HG03565 (cell line): ENCODE data around the gene ECI1.
"Not testable (repeated sequence)": the region's sequence is repeated elsewhere in the genome, so short reads cannot be mapped to it uniquely, and the experiment has no call there.

Experiments
- ATAC-seq: cut with Tn5 transposase; IDR thresholded peaks from one replicate; pipeline ENCODE4 v1.9.1; 2021; ENCODE audit warnings: mild to moderate bottlenecking, moderate library complexity; ENCODE audit not compliant: unreplicated experiment

ECI1 gene

DNA sequence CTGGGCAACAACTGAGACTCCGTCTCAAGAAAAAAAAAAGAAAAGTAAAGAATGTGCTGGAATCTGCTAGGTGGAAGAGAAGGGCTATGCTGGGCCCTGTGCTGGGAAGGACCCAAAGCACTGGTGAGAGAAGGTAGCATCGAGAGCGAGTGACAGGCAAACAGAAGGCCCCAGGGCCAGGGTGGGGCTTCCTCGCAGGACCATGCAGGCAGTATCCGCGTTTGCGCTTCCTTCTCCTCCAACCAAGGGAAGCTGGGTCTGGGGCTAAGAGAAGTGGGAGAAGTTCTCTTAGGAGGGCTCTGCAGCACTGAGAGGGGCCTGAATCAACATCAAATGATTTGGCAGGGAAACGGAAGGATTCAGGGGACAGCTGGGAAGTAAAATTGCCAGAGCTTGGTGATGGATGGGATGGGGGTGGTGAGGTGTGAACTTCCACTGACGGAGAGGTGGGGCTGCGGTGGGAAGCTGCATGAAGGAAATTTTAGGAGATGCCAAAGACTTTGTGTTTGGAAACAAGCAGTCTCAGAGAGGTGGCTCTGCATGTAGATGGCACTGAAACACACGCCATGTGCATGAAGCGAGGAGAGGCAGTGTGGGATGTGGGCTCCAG, 5.2 kb upstream of the ECI1 start:
- ATAC-seq: no peak

DNA sequence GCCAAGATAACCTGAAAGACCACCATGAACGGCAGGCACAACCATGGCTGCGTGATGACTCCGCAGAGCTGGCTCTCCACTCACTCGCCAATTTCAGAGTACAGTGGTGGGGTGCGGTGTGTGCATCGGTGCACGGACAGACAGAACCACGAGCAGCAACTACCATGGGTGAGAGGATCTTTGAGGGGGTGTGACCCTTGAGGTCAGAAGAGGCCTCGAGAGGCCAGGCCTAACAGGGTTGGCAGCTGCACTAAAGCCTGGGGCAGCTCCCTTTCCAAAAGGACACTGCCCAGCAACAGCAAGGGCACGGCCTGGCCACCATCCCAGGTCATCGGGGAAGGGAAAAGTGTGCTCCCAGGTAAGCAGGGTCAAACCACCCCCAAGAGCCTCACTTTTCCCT, 1.9 kb upstream of the ECI1 start:
- no peak for ATAC-seq

DNA sequence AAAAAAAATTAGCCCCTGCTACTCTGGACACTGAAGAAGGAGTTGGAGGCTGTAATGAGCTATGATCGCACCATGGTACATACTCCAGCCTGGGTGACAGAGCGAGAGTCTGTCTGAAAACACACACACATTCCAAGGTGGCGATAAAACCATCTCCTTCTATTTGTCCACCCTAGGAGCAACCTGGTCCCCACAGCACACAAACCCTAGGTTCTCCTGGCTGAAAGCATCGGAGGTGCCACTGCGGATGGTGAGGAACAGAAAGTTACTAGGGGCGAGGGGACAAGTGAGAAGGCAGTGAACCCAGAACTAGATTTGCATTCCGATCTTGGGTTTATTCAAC, 1.4 kb upstream of the ECI1 start:
- ATAC-seq: no peak

DNA sequence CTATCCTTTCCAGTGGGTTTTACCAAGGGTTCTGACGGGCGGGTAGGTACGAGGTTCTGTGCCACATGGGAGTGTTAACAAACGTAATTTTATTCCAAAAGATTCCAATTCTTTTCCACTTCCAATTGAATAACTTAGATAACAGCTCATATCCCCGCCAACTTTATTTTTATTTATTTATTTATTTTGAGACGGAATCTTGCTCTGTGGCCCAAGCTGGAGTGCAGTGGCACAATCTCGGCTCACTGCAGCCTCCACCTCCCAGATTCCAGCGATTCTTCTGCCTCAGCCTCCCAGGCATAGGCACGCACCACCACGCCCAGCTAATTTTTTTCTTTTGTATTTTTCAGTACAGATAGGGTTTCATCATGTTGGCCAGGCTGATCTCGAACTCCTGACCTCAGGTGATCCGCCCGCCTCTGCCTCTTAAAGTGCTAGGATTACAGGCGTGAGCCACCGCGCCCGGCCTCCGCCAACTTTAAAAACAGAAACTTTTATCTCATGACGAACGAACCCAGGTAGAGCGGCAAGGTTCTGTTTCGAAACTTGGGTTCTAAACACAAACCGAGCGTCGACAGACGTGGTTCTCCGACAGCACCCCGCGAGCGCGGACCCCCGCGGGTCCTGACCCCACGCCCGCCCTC, 613 bp downstream of the ECI1 start:
- no peak for ATAC-seq

DNA sequence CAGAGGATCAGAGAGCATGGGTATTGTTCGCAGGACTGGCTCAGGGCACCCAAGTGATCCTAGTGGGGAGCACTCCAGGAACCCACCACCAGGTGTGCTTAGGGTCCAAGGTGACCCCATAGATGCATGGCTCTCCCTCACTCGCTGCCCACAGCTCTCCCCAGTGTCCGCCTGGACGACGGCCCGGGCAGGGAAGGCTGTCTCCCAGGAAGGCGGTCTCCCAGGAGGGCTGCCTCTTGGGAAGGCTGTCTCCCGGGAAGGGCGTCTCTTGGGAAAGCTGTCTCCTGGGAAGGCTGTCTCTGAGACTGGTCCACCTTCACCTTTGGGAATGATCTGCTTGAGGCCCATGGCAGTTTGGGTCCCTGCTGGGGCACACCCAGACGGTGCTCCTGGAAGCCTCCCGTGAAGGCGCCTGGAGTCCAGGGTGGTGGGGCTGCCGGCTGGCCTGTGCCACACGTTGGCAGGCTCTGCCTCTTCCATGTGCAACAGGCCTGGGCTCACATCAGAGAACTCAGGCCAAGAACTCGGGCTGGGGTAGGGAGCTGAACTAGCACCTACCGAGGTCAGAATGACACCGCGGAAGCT, 5.0 kb downstream of the ECI1 start:
- ATAC-seq: no peak

DNA sequence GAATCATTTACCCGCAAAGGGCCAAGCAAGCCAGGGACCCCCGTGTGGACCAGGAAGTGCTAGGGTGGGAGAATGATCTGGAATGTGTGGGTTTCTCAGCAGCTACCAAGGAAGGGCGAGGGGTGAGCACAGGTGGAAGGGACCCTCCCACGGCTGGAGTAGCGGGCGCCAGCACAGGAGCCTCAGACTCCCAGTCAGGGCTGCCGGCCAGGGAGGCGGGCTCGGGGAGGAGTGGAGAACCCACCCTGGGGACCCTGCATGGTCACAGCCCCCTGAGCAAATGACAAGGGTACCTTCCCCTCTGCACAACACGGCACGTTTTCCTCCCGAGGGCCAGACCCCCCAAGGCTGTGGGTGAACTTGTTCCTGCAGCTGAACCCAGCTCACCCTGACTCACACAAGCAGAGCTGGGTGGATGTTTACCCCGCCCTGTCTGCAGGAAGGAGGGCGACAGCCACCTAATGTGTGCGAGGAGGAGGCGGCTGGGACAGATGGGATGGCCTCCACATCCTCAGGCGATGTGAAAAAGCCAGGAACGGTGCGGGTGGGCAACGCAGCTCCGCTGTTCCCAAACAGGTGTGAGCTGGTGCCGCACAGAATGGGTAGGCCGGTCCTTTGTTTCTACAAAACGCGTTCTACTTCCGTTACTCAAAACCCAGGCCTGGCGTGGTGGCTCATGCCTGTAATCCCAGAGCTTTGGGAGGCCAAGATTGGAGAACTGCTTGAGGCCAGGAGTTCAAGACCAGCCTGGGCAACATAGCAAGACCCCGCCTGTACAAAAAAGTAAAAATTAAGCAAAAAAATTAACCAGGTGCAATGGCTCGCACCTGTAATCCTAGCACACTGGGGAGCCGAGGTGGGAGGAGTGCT, 6.2 kb downstream of the ECI1 start:
- no peak for ATAC-seq

DNA sequence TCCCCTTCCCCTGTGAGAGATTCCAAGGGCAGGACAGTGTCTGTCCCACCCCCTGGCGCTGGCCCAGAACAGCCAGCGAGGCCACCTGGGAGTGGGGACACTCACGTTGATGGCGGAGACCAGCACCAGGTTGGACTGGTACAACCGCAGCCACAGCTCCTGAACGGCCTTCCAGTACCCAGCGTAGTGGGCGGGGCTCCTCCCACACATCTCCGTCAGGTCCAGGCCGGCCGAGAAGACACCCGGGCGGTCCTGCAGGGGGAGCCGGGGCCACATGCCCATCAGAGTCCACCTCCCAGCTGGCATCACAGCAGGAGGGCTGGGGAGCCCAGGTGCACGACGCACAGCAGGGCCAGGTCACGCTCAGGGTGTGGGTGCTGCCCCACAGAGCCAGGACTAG, 7.1 kb downstream of the ECI1 start:
- ATAC-seq: no peak

DNA sequence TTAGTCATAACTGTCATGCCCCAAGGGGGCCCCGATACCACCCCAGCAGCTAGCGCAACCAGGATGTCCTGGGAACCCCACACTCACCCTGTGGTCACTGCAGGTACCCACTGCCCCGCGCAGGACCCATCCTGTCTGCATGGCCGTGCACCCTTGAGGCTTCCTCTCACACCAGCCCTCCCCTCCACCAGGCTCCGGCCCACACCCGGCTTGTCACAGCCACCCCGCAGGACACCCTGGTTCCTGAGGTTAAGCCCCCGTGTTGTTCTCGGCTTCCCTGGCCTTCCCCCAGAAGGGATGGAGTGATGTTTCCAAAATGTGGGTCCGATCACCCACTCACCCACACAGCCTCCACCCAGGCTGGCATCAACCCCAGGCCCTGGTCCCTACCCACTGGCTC, 7.6 kb downstream of the ECI1 start:
- no peak for ATAC-seq

DNA sequence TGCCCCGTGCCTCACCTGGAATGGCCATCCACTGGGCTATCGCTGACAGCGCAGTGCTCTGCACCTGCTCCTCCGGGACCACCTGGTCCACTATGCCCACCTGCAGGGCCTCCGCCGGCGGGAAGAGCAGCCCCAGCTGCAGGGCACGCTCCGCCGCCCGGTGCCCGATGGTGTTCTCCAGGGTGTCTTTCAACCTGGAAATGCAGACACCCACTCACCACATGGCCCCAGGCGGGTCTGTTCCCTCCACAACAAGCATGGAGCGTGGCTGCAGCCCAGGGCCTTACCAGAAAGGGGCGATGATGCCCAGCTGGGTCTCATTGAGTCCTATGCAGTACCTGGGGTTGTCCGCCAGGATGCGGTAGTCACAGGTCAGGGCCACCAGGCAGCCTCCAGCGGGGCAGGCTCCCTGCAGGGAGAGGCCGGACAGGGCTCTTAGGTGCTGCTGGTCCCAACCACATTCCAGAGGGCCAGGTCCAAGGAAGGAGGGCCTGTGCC, 8.3 kb downstream of the ECI1 start:
- ATAC-seq: no peak

DNA sequence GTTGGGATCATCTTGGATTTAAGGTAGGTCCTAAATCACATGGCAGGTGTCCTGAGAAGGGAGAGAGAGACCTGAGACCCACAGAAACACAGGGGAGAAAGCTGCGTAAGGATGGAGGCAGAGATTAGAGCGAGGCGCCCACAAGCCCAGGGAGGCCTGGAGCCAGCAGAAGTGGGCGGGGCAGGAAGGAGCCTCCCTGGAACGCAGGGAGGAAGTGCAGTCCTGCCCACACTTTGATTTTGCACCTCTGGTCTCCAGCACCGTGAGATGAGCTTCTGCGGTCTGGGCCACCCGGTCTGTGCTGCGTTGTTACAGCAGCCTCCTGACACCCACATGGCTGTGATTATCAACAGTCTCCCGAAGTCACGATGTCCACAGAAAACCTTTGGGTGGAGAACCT, 8.8 kb downstream of the ECI1 start:
- ATAC-seq: no peak

DNA sequence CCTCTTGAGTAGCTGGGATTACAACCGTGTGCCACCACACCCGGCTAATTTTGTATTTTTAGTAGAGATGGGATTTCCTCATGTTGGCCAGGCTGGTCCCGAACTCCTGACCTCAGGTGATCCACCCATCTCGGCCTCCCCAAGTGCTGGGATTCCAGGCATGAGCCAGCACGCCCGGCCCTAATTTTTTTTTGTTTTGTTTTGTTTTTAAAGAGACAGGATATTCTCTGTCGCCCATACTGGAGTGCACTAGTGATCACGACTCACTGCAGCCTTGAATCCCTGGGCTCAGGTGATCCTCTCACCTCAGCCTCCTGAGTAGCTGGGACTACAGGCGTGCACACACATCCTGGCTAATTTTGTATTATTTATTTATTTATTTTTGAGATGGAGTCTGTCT, 11.1 kb downstream of the ECI1 start:
- not testable (repeated sequence) for ATAC-seq

DNA sequence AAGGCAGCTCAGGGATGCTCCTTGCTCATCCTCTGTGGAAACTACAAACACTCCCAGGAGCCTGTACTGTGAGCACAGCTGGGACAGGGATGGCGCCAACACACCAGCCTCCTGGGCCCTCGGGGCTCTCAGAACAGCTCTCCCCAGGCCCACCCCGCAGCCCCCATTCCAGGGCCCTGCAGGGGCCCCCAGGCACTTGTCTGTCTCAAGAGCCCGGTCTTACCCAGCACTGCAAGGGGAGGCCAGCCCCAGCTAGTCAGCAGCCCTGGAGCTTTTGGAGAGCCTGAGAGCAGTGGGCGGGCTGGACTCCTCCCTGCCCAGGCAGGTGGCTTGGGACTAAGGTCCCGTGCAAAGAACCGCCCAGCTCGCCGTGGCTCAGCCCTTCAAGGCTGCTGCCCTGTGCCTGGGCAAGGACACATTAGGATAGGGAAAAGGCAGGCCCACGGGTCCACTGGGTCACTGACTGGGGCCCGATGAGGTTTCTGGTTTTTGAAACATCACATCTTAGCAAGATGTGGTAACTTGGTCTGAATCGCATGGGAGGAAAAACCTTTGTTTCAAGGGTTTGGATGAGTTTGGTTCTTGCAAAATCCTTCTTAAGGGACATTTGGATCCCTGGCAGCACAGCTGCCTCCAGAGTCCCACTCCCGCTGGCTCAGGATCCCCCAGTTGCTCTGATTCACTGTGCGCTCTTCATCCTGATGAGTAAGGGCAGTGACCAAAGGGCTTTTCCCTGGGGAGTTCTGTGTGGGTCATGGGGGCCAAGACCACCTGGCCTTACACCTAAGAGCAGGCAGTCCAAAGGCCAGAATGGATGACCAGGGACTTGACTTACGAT, 12.3 kb downstream of the ECI1 start:
- ATAC-seq: no peak

DNA sequence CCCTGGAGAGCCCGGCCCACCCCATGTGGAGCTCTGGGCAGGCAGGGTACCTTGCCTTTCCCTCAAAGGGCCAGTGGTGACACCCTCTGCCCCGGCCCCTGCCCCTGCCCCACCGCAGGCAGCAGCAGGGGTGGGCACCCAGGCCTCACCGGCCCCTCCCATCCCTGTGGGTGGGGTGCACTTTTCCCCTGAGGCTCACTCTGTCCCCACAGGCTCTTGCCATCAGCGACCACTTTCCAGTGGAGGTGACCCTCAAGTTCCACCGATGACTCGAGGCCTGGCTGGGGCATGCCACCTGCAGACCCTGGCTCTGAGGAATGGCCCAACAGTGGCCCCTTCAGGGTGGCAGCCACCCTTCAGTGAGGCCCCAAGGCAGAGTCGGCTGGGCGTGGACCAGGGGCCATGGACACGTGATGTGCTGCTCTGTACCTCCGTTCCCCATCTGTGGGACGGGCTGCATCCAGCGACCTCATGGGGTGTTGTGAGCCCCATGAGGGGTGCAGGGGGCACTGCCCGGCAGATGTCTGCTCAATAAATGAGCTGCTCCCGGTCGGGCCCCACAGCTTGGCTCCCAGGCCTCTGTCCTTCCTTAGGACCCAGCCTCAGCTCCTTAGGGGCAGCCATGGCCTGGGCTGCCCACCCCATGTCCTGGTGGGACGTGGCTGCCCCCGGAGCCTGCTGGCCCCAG, 13.1 kb downstream of the ECI1 start:
- no peak for ATAC-seq

DNA sequence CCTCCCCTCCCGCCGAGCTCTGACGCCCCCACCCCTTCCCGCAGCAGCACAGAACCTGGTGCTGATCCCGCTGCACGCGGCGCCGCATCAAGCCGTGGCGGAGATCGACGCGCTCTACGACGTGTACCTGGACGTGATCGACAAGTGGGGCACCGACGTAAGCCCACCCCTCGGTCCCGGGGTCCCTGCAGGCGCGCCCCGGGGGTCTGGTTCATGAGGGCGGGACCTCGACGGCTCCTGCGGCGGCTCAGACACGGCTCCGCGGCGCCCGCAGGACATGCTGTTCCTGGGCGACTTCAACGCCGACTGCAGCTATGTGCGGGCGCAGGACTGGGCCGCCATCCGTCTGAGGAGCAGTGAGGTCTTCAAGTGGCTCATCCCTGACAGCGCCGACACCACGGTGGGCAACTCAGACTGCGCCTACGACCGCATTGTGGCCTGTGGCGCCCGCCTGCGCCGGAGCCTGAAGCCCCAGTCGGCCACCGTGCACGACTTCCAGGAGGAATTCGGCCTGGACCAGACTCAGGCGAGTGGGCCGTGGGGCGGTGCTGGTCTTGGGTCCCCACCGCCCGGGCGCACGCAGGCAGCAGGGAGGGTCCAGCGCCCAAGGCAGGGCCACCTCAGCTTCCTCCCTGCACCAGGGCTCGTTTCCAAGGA, 13.8 kb downstream of the ECI1 start:
- no peak for ATAC-seq

DNA sequence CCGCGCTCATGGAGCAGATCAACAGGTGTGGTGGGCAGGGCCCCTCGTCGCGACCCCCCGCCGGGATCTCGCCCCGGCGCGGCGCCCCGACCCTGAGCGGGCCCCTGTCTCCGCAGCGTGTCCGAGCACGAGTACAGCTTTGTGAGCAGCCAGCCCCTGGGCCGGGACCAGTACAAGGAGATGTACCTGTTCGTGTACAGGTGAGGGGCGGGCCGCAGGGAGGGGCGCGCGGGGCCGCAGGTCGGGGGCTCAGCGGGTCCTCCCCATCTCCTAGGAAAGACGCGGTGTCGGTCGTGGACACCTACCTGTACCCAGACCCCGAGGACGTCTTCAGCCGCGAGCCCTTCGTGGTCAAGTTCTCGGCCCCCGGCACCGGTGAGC, 14.3 kb downstream of the ECI1 start:
- no peak for ATAC-seq

DNA sequence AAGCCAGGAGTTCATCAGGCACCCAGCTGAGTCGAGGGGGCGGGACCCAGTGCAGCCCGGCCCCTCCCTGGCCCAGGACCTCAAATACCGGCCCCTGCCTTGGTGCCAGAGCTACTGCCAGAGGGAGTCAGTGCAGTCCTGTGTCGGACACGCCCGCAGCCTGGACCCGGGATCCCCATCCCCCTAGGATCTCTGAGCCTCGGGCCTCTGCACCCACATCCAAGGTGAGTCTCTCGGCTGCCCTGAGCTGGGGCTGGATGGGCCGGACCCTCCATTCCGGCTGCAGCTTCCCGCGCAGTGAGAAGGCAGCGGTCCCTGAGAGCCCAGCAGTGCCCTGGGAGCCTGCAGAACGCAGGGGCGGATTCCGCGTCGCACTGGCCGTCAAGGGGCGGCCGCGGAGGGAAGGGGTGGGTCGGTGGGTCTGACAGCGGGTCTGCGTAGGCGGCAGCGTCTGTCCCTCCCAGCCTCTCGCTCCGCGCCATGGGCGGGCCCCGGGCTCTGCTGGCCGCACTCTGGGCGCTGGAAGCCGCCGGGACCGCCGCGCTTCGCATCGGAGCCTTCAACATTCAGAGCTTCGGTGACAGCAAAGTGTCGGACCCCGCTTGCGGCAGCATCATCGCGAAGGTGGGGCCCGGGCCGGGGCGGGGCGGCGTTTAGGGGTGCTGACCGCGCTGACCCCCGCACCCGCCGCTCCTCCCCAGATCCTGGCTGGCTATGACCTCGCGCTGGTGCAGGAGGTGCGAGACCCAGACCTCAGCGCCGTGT, 14.9 kb downstream of the ECI1 start, which contains the start of gene DNASE1L2:
Gene DNASE1L2 (plus strand): TSS at position 108 of the 765 bp plus-strand sequence. CDS start 373 bp downstream, at position 481.
- no peak for ATAC-seq

DNA sequence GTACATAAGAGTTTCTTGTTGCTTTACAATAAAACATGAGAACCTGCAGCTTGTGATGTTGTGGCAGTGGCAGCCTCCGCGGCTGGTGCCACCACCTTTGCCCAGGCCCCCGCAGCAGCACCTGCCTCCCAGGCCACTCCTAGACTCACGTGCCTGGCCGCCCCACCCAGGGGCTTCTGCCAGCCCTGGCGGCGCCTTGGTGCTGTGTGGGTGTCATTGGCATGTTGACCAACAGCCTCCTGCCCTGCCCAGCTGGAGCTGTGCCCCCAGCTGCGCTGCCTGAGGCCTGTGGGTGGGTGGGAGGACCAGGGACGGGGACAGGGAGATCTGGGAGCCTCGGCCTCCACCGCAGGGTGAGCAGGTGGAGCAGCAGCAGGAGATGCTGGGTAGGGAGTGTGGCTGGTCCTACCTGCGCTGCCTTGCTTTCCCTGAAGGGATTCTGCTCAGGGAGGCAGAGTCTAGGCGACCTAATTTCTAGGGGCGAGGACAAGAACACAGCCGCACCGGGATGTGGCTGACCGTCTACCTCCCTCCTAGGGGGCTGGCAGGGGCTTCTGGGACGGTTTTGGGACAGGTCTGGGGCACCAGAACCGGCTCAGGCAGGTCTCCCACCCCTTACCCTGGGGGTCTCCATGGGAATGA, 15.6 kb downstream of the ECI1 start:
- ATAC-seq: no peak

DNA sequence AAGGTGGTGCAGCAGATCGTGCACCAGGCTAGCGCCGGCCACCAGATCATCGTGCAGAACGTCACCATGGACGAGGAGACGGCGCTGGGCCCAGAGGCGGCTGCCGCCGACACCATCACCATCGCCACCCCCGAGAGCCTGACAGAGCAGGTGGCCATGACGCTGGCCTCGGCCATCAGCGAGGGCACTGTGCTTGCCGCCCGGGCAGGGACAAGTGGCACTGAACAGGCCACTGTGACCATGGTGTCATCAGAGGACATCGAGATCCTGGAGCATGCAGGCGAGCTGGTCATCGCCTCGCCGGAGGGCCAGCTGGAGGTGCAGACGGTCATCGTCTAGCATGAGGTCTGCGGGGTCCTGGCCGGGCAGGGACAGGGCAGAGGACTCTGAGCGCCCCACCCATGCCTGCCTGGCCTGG, 16.1 kb downstream of the ECI1 start:
- no peak for ATAC-seq
